OCI-LY1 (cell line): Measurements from ENCODE around the gene ANKMY1.

ENCODE experiments used
- CTCF ChIP-seq: fragments of 200-600 bp; sonication (generic), shearing (Covaris generic); IDR thresholded peaks from 2 replicates; pipeline ENCODE4 v1.5.1; 2017; ENCODE audit warnings: mild to moderate bottlenecking, antibody characterized with exemption, low read length, moderate library complexity, mixed read lengths
- EZH2 ChIP-seq: fragments of 200-600 bp; sonication (generic), shearing (Covaris generic); IDR thresholded peaks from 2 replicates; pipeline ENCODE4 v1.8.0; 2017; ENCODE audit warnings: borderline replicate concordance, mixed run types, mild to moderate bottlenecking, antibody characterized with exemption, low read length, moderate library complexity, mixed read lengths

GRCh38 chr2:240519396-240520129 lies 38.2 kb downstream of the ANKMY1 start:
- TF ChIP-seq CTCF (no peak), EZH2 (no peak)
